Parathyroid adenoma (tissue), 2 donors: ENCODE results near the gene ADGRD1.

Experiments
- H2AFZ ChIP-seq: fragments of 300-600 bp; sonication (generic); one replicate; pipeline ENCODE4 v1.7.0; 2017; ENCODE audit warnings: antibody characterized with exemption, mild to moderate bottlenecking
- H3K27ac ChIP-seq: fragments of 300-600 bp; sonication (generic); one replicate; pipeline ENCODE4 v1.7.0; 2017
- H3K27me3 ChIP-seq: fragments of 300-600 bp; sonication (generic); one replicate; pipeline ENCODE4 v1.7.0; 2017; ENCODE audit warnings: low read length; ENCODE audit not compliant: control insufficient read depth, insufficient read depth
- H3K36me3 ChIP-seq: fragments of 300-600 bp; sonication (generic); one replicate; pipeline ENCODE4 v1.7.0; 2017; ENCODE audit warnings: low read length; ENCODE audit not compliant: control insufficient read depth, insufficient read depth
- H3K4me1 ChIP-seq: fragments of 300-600 bp; sonication (generic); one replicate; pipeline ENCODE4 v1.7.0; 2017; ENCODE audit warnings: control low read depth
- H3K4me2 ChIP-seq: fragments of 300-600 bp; sonication (generic); one replicate; pipeline ENCODE4 v1.7.0; 2017; ENCODE audit warnings: low read length
- H3K4me3 ChIP-seq: fragments of 300-600 bp; sonication (generic); one replicate; pipeline ENCODE4 v1.7.0; 2017; ENCODE audit warnings: low read depth, low read length
- H3K79me2 ChIP-seq: fragments of 300-600 bp; sonication (generic); one replicate; pipeline ENCODE4 v1.7.0; 2017; ENCODE audit warnings: control low read depth
- H3K9ac ChIP-seq: fragments of 300-600 bp; sonication (generic); one replicate; pipeline ENCODE4 v1.7.0; 2017; ENCODE audit warnings: mild to moderate bottlenecking
- H3K9me3 ChIP-seq: fragments of 300-600 bp; sonication (generic); one replicate; pipeline ENCODE4 v1.7.0; 2017; ENCODE audit warnings: low read length; ENCODE audit not compliant: control insufficient read depth
- CTCF ChIP-seq: fragments of 300-600 bp; sonication (generic); IDR thresholded peaks from one replicate; pipeline ENCODE4 v1.7.0; 2017; ENCODE audit warnings: antibody characterized with exemption, mild to moderate bottlenecking
- donor health status: primary hyperparathyroidism.

The ADGRD1 gene

GRCh38 chr12:131052063-131052781 lies 98.5 kb downstream of the ADGRD1 start:
- H2AFZ ChIP-seq = no peak overlapping the region
- H3K27me3 ChIP-seq = no peaks in the 10 kb centered on the region
- H3K9me3 ChIP-seq = no peaks in the 10 kb centered on the region
- no peaks in the 10 kb centered on the region for H3K36me3 ChIP-seq
- H3K9ac ChIP-seq = no peak overlapping the region
- no peak for TF ChIP-seq CTCF
- no peak overlapping the region for H3K4me2 ChIP-seq
- no peaks in the 10 kb centered on the region for H3K79me2 ChIP-seq
- no peak overlapping the region for H3K27ac ChIP-seq
- H3K4me3 ChIP-seq = no peak overlapping the region
- no peaks in the 10 kb centered on the region for H3K4me1 ChIP-seq

GRCh38 chr12:131052929-131053328 lies 99.2 kb downstream of the ADGRD1 start:
- H3K9me3 ChIP-seq = no peaks in the 10 kb centered on the region
- H3K4me2 ChIP-seq = no peak overlapping the region
- no peak overlapping the region for H3K4me3 ChIP-seq
- H3K9ac ChIP-seq = no peak overlapping the region
- H3K27me3 ChIP-seq = no peaks in the 10 kb centered on the region
- no peak for TF ChIP-seq CTCF
- no peak overlapping the region for H2AFZ ChIP-seq
- H3K27ac ChIP-seq = no peak overlapping the region
- H3K4me1 ChIP-seq = no peaks in the 10 kb centered on the region
- no peaks in the 10 kb centered on the region for H3K79me2 ChIP-seq
- no peaks in the 10 kb centered on the region for H3K36me3 ChIP-seq

GRCh38 chr12:131053567-131053966 lies 99.9 kb downstream of the ADGRD1 start:
- Histone ChIP-seq H3K4me2 (no peak overlapping the region), H3K4me1 (no peaks in the 10 kb centered on the region), H3K9me3 (no peaks in the 10 kb centered on the region), H3K4me3 (no peak overlapping the region), H3K27me3 (no peaks in the 10 kb centered on the region), H3K9ac (no peak overlapping the region), H3K27ac (no peak overlapping the region), H3K79me2 (no peaks in the 10 kb centered on the region), H3K36me3 (no peaks in the 10 kb centered on the region), H2AFZ (no peak overlapping the region)
- TF ChIP-seq CTCF = no peak

- Histone ChIP-seq H3K79me2 (no peaks in the 10 kb centered on the region), H3K4me1 (no peaks in the 10 kb centered on the region), H2AFZ (no peak overlapping the region), H3K27ac (no peak overlapping the region), H3K4me3 (no peak overlapping the region), H3K36me3 (no peaks in the 10 kb centered on the region), H3K9me3 (no peaks in the 10 kb centered on the region), H3K9ac (no peak overlapping the region), H3K27me3 (no peaks in the 10 kb centered on the region), H3K4me2 (no peak overlapping the region)
- no peak for TF ChIP-seq CTCF
These were observed 100.8 kb downstream of the ADGRD1 start for GRCh38 chr12:131054345-131055092.
